Measurements from ENCODE around the gene SESN1.

- TF ChIP-seq CREB5 (CRISPR knock-in tag; IDR thresholded peaks at IDR 0.05; ENCODE audit: low read depth) = no peak
- TF ChIP-seq RARB (CRISPR knock-in tag; IDR thresholded peaks at IDR 0.05) = no peak
- no peak for TF ChIP-seq PATZ1 (CRISPR knock-in tag; IDR thresholded peaks at IDR 0.05; ENCODE audit: borderline replicate concordance)
- no peak for TF ChIP-seq CSRNP3 (CRISPR knock-in tag; IDR thresholded peaks at IDR 0.05)
- no peak for TF ChIP-seq ZNF565 (CRISPR knock-in tag; conservative IDR thresholded peaks at IDR 0.05; ENCODE audit: low read depth)
- TF ChIP-seq ZFP3 (CRISPR knock-in tag; IDR thresholded peaks at IDR 0.05) = no peak
- TF ChIP-seq ARNTL (CRISPR knock-in tag; IDR thresholded peaks at IDR 0.05; ENCODE audit: borderline replicate concordance, low read depth) = no peak
- TF ChIP-seq ZFP30 (CRISPR knock-in tag; IDR thresholded peaks at IDR 0.05) = no peak
- no peak for TF ChIP-seq POU6F1 (CRISPR knock-in tag; IDR thresholded peaks at IDR 0.05; ENCODE audit: borderline replicate concordance, low read depth)
- TF ChIP-seq CSDC2 (CRISPR knock-in tag; IDR thresholded peaks at IDR 0.05) = no peak
- no peak for TF ChIP-seq TOX (CRISPR knock-in tag; IDR thresholded peaks at IDR 0.05; ENCODE audit: borderline replicate concordance)
- TF ChIP-seq ISL1 (CRISPR knock-in tag; IDR thresholded peaks at IDR 0.05) = no peak
These were observed 157.5 kb downstream of the SESN1 start for GRCh38 chr6:108937170-108937569.
